Hepatic stellate cell (primary cell): Measurements from ENCODE around the gene RBM42.
A peak's percentile ranks its signal among the peaks of the same experiment; 100 is the strongest.
"Not testable (repeated sequence)": the region's sequence is repeated elsewhere in the genome, so short reads cannot be mapped to it uniquely, and the experiment has no call there.

ENCODE experiments used
- DNase-seq: peaks from one replicate; pipeline ENCODE4 v3.0.0; 2011; ENCODE audit warnings: low spot score

RBM42 gene

GRCh38 chr19:35650581-35650980, 21.7 kb downstream of the RBM42 start:
- no peak for DNase-seq

GRCh38 chr19:35654828-35655227, 26.0 kb downstream of the RBM42 start:
- DNase-seq = not testable (repeated sequence)

- DNase-seq = no peak
These were observed 26.8 kb downstream of the RBM42 start for GRCh38 chr19:35655600-35655999.

DNA sequence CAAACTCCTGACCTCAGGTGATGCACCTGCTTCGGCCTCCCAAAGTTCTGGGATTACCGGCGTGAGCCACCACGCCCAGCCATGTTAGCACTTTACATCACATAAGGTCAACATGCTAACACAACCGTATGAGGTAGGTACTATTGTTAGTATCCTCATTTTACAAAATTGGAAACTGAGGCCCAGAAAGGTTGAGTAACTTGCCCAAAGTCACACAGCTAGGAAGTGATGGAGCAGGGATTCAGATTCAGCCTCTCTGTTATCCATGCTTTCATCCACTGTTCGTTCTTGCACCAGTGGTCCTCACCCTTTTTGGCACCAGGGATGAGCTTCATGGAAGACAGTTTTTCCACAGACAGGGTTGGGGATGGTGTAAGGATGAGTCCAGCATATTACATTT, 27.9 kb downstream of the RBM42 start:
- no peak for DNase-seq

GRCh38 chr19:35657904-35658700, 29.3 kb downstream of the RBM42 start:
- DNase-seq = no peak

GRCh38 chr19:35661995-35662340, 33.1 kb downstream of the RBM42 start:
- no peak for DNase-seq

DNA sequence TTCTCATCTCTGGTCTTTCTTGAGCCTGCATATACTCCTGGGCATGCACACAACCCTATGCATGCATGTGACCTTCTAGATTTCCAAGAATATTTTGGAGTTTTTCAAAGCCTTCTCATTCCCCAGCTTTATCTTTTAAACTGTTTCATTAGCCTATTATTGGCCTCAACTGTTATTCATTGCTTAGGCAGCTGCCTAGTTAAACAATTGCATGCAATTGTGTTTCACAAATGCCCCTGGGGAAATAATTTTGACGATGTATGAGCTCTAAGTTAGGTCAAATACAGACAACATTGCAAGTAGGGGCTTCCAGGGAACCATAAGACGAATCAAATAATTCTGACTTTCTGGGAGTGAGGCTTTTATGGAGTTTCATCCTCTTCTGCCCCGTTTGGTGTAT, 35.1 kb downstream of the RBM42 start:
- DNase-seq = no peak

GRCh38 chr19:35665157-35665556, 36.3 kb downstream of the RBM42 start:
- DNase-seq = no peak

GRCh38 chr19:35665604-35666003, 36.8 kb downstream of the RBM42 start:
- no peak for DNase-seq

DNA sequence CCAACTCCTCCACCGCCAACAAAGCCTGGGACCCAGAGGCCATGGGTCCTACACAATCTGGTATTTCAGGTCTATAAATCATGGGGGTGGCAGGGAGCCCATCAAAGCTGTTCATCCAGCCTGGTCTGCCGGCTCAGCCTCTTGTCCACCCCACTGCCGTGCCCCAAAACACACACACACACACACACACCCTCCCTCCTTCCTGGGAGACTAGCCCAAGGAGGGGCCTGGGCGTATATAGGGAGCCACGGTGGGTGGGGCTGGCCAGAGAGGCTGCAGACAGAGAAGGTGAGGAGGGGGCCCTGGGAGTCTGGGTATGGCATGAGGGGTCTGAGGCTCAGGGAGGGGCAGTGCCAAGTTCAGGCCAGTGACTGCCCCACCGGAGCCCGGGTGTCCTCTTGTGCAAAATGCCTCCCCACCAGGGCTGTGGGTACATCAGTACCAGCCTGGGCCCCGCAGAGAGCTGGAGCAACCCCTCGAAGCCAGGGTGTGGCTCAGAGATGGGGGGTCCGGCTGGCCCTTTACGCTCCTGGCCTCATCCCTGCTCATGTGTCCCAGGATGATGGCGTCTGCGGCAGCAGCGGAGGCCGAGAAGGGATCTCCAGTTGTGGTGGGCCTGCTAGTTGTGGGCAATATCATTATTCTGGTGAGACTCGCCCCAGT, 37.5 kb downstream of the RBM42 start, which contains the start of gene UPK1A:
Gene UPK1A, plus strand, starts transcription at position 267 of the 663 bp plus-strand sequence. Its CDS starts 296 bp downstream, at position 563.
- DNase-seq = no peak

GRCh38 chr19:35669566-35669965, 40.7 kb downstream of the RBM42 start:
- DNase-seq = no peak

DNA sequence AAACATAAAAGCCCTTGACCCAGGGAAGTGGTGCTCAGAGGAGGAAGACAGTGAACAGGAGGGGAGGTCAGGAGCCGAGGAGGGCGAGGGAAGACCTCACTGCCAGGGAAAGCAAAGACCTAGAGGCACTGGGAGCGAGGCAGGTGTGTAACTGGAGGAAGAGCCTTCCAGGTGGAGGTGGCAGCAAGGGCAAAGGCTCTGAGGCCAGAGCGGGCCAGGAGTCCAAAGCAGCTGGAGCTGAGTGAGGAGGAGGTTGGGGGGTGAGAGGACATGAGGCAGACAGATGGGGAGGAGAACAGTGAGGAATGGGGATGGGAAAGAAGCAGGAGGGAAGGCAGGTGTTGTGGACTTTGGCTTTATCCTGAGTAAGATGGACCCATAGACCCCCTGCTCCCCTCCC, 41.1 kb downstream of the RBM42 start:
- no peak for DNase-seq

- DNase-seq = no peak
These were observed 41.9 kb downstream of the RBM42 start for GRCh38 chr19:35670686-35671085.

DNA sequence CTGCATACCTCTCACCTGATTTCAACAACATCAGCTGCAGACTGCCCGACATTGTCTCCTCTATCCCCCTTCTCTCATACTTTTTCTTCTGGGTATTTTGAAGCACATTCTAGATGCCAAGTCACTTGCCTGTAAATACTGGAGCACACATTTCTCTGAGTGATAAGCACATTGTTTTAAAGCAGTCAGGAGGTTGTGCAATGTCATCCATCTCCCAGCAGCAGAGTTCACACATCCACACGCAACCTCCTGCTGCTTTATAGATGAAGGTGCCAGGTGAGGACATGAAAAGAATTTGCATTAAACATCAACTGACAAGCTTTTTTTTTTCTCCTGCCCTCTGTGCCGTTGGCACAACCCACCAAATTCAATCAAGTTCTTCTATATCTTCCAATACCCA, 43.0 kb downstream of the RBM42 start:
- DNase-seq = peak; percentile 44

DNA sequence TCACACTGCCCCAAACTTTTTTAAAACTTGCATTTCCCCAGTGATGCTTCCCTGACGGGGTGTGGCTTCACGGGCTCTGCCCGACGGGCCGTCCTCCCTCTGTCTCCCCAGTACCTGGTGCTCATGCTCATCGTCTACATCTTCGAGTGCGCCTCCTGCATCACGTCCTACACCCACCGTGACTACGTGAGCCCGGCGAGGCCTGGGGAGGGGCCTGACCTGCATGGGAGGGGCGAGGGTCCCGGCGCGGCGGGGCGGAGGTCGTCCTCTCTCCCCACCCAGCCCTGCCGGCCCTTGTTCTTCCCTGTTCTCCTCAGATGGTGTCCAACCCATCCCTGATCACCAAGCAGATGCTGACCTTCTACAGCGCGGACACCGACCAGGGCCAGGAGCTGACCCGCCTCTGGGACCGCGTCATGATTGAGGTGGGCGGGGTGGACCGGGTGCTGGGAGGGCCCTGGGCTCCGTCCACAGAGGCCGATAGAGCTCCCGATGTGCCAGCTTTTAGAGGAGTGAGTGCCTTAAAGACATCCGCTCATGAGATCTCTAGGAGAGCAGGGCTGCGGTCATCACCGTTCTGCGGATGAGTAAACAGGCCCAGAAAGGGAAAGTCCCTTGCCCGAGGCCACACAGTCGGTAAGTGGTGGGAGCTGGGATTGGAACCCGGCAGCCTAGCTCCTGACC, 44.4 kb downstream of the RBM42 start:
- DNase-seq = peak; percentile 92

DNA sequence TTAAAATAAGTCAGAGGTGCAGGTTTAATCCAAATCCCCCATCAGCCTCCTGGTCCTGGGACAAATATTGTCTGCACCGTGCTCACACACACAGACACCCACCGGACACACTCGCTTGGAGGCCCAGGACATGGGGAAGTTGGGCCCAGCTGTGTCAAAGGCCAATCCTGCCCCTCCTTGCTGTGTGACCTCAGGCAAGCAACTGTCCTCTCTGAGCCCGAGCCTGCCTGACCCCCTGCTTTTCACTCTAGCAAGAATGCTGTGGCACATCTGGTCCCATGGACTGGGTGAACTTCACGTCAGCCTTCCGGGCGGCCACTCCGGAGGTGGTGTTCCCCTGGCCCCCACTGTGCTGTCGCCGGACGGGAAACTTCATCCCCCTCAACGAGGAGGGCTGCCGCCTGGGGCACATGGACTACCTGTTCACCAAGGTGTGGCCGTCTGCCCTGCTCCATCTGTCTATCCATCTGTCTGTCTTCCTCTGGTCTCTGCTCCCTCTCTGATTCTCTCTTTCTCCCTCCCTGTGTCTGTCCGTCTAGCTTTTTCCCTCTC, 46.8 kb downstream of the RBM42 start:
- no peak for DNase-seq
